Keratinocyte (primary cell): ENCODE results near the gene PDE8A. TPM values are rescaled to one million over a fixed set of nuclear protein-coding genes. Genes with fewer than 3 reads are reported as not detected.

Experiments used
- DNase-seq: peaks from one replicate; pipeline ENCODE4 v3.0.0-alpha.2; 2011; ENCODE audit warnings: low read depth, missing footprints, low spot score
- FAIRE-seq: peaks from 2 replicates; lab custom pipeline; 2011; peaks lifted over from hg19 to GRCh38; lab: Jason Lieb, UNC
- H2AFZ ChIP-seq: 2 replicates; pipeline ENCODE4 v1.6.0; 2012; ENCODE audit warnings: low read length, control low read depth, inconsistent platforms; ENCODE audit not compliant: control insufficient read depth
- H3K27ac ChIP-seq: 2 replicates; pipeline ENCODE4 v1.5.1; 2011; ENCODE audit warnings: low read length; ENCODE audit not compliant: control insufficient read depth, insufficient read depth
- H3K27me3 ChIP-seq: 3 replicates; pipeline ENCODE4 v1.6.0; 2011; ENCODE audit warnings: low read length; ENCODE audit not compliant: control insufficient read depth, insufficient read depth; ENCODE audit errors: extremely low read depth
- H3K36me3 ChIP-seq, 2 experiments: 2 replicates in 1 of 2; 3 replicates in 1 of 2; pipeline ENCODE4 v1.5.1; 2011; ENCODE audit warnings: low read length in 2 of 2, mild to moderate bottlenecking in 1 of 2; ENCODE audit not compliant: control insufficient read depth in 2 of 2, insufficient read depth in 2 of 2; ENCODE audit errors: extremely low read depth in 1 of 2
- H3K4me1 ChIP-seq: 3 replicates; pipeline ENCODE4 v1.5.1; 2011; ENCODE audit warnings: low read length; ENCODE audit not compliant: control insufficient read depth, insufficient read depth; ENCODE audit errors: extremely low read depth
- H3K4me2 ChIP-seq: 3 replicates; pipeline ENCODE4 v1.6.0; 2011; ENCODE audit warnings: low read depth, low read length; ENCODE audit not compliant: control insufficient read depth, insufficient read depth; ENCODE audit errors: extremely low read depth
- H3K4me3 ChIP-seq, 3 experiments: fragments of 200-600 bp in 1 of 3; sonication (generic) in 1 of 3; 2 replicates in 2 of 3; 3 replicates in 1 of 3; pipeline ENCODE4 v1.5.1; 2011 to 2016; ENCODE audit warnings: low read length in 3 of 3, mild to moderate bottlenecking in 3 of 3, control low read depth in 2 of 3, inconsistent platforms in 1 of 3, low read depth in 1 of 3, mixed read lengths in 1 of 3, mixed run types in 1 of 3, moderate library complexity in 1 of 3; ENCODE audit not compliant: control insufficient read depth in 2 of 3, insufficient read depth in 2 of 3; ENCODE audit errors: extremely low read depth in 1 of 3
- H3K79me2 ChIP-seq: 2 replicates; pipeline ENCODE4 v1.6.0; 2012; ENCODE audit warnings: low read length; ENCODE audit not compliant: control insufficient read depth, insufficient read depth
- H3K9ac ChIP-seq: 3 replicates; pipeline ENCODE4 v1.6.0; 2011; ENCODE audit warnings: low read length; ENCODE audit not compliant: control insufficient read depth, insufficient read depth; ENCODE audit errors: extremely low read depth
- H3K9me1 ChIP-seq: 3 replicates; pipeline ENCODE4 v1.6.0; 2011; ENCODE audit warnings: low read length; ENCODE audit not compliant: control insufficient read depth, insufficient read depth; ENCODE audit errors: extremely low read depth
- H3K9me3 ChIP-seq: 2 replicates; pipeline ENCODE4 v1.5.1; 2012; ENCODE audit warnings: low read depth, low read length; ENCODE audit not compliant: control insufficient read depth
- H4K20me1 ChIP-seq: 3 replicates; pipeline ENCODE4 v1.6.0; 2011; ENCODE audit warnings: low read length; ENCODE audit not compliant: control insufficient read depth, insufficient read depth; ENCODE audit errors: extremely low read depth
- CTCF ChIP-seq, 3 experiments: IDR thresholded peaks in 1 of 3; conservative IDR thresholded peaks in 1 of 3; optimal IDR thresholded peaks in 1 of 3; 2 replicates in 2 of 3; 3 replicates in 1 of 3; pipeline versions ENCODE3 to v1.5.1; 2011; ENCODE audit warnings: low read length in 3 of 3, mild to moderate bottlenecking in 3 of 3, moderate library complexity in 2 of 3, control low read depth in 1 of 3, inconsistent platforms in 1 of 3; ENCODE audit not compliant: insufficient read depth in 2 of 3; ENCODE audit errors: extremely low read depth in 1 of 3
- EZH2 ChIP-seq: IDR thresholded peaks from one replicate; pipeline ENCODE4 v1.6.1; 2012; ENCODE audit warnings: inconsistent platforms, mild to moderate bottlenecking, low read length, moderate library complexity
- dilution Hi-C: fragments of 300-500 bp; cut with MboI; formaldehyde crosslinking; loops from one replicate; pipeline ENCODE4 v1.7.0; 2020; ENCODE audit warnings: low sequenced_read_pairs; ENCODE audit not compliant: extremely low pct_ligation_motif_present
- polyA plus RNA-seq, 5 experiments: library from polyadenylated mRNA; depleted of rRNA in 3 of 5; stranded (reverse) in 3 of 5; stranded (forward) in 1 of 5; unstranded in 1 of 5; fragments of >200 nt; gene quantifications; 1 replicate in 1 of 5; 2 replicates in 3 of 5; 3 replicates in 1 of 5; pipeline versions ENCODE4 v1.2.1 to v1.2.3, GENCODE V29; 2011 to 2012; ENCODE audit warnings: missing spikeins in 2 of 5, low read depth in 1 of 5, low replicate concordance in 1 of 5

Gene PDE8A
- polyA plus RNA-seq, 1 donor (not counting 4 experiments of a cell fraction or from before 2014, with no cell fraction given): 24.1 TPM

- Histone ChIP-seq H3K36me3 (no peaks in the 10 kb centered on the region), H3K27me3 (no peaks in the 10 kb centered on the region), H3K9me3 (no peaks in the 10 kb centered on the region), H3K79me2 (peaks cover 23% of the 10 kb centered on the region), H3K4me1 (peaks cover 30% of the 10 kb centered on the region), H2AFZ (no peak overlapping the region), H3K9ac (no peak overlapping the region), H3K9me1 (no peaks in the 10 kb centered on the region), H3K27ac (no peak overlapping the region), H3K4me3 (no peak overlapping the region), H3K4me2 (no peak overlapping the region), H4K20me1 (no peaks in the 10 kb centered on the region)
- TF ChIP-seq CTCF (optimal IDR thresholded peaks at IDR 0.05 in 1 of 3, IDR thresholded peaks at IDR 0.05 in 1 of 3, conservative IDR thresholded peaks at IDR 0.05 in 1 of 3; ENCODE audit: extremely low read depth in 1 of 3, insufficient read depth in 2 of 3, low read length in 3 of 3) (no peak), EZH2 (no peak)
- DNase-seq (no peak), FAIRE-seq (no peak)
- dilution Hi-C loops: no loop called here
Measured at GRCh38 chr15:85027421-85027820, 45.8 kb downstream of the PDE8A start.

GRCh38 chr15:85028416-85028815, 46.8 kb downstream of the PDE8A start:
- Histone ChIP-seq H3K4me1 (peaks cover 30% of the 10 kb centered on the region), H4K20me1 (no peaks in the 10 kb centered on the region), H3K9me3 (no peaks in the 10 kb centered on the region), H3K27ac (no peak overlapping the region), H3K79me2 (peaks cover 18% of the 10 kb centered on the region), H2AFZ (no peak overlapping the region), H3K4me2 (no peak overlapping the region), H3K36me3 (no peaks in the 10 kb centered on the region), H3K9me1 (no peaks in the 10 kb centered on the region), H3K4me3 (no peak overlapping the region), H3K9ac (no peak overlapping the region), H3K27me3 (no peaks in the 10 kb centered on the region)
- FAIRE-seq (no peak), DNase-seq (no peak)
- no peak for TF ChIP-seq EZH2
- no peak for TF ChIP-seq CTCF (optimal IDR thresholded peaks at IDR 0.05 in 1 of 3, IDR thresholded peaks at IDR 0.05 in 1 of 3, conservative IDR thresholded peaks at IDR 0.05 in 1 of 3; ENCODE audit: extremely low read depth in 1 of 3, insufficient read depth in 2 of 3, low read length in 3 of 3)
- dilution Hi-C loops: no loop called here
